Glomerular visceral epithelial cell (primary cell): Measurements from ENCODE around the gene ALDH3B1.

Experiments used
- DNase-seq: peaks from one replicate; pipeline ENCODE4 v3.0.0-alpha.2; 2016; ENCODE audit errors: extremely low spot score

Gene ALDH3B1

DNA sequence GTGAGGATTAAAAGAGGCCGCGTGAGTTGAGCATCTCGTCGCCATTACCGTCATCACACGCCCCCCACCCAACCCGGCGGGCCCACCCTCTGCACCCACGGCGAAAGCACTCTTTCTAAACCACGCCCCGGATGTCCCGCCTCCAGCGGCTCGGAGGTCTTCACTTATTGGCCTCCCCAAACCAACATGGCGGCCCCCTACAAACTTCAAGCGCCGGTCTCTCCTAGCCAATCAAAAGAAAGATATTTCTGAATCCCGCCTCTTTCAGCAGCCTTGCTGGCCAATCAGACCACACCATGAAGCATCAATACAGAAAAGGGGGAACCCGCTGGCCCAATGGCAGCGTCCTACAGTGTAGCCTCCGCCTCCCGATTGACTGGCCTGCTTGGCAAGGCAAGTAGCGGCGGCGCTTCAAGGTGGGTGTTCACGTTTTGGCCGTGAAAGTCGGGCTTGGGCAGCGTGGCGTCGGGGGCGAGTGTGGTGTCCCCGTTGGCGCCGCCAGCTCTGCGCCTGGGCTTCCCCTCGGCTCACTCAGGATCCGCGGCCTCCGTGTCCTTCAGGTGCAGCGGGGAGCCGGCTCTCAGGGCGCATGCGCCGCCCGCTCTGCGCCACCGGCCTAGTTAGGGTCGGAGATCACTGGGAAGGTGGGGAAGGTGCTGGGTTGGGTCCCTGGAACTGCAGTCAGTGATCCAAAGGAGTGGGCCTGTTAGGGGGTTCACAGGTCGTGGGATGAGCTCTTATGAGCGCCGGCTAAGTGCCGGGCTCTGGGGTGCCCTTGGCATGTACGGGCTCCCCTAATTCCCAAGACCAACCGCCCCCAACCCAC lies 20.4 kb downstream of the ALDH3B1 start, which contains the start of gene NDUFS8:
NDUFS8 (plus strand) TSS at position 364 of the 826 bp plus-strand sequence. CDS start 1,471 bp downstream, outside the sequence.
- peak; percentile 99 for DNase-seq

DNA sequence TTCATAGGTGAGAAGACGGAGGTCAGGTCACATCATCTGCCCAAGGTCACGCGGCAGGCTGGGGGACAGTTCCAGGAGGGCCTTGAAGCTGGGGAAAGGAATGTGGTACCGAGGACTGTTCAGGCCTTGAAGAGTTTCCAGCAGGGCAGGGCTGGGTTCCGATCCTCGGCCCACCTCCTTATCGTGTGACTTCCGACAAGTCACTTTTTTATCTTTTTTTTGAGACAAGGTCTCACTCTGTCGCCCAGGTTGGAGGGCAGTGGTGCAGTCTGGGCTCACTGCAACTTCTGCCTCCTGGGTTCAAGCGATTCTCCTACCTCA lies 21.0 kb downstream of the ALDH3B1 start:
- no peak for DNase-seq

DNA sequence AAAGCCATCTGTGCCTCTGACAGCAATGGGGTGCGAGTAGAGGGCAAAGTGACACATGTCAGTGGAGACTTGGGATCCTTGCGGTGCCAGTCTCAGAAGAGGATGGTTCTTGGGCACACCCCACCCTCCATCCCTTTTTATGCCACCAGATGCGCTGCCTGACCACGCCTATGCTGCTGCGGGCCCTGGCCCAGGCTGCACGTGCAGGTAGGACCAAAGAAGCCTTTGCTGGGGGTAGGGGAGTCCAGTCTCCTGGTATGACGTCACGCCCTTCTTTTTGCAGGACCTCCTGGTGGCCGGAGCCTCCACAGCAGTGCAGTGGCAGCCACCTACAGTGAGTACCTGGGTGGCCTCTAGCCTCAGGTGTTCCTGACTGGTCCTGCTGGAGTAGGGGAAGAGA lies 21.9 kb downstream of the ALDH3B1 start:
- no peak for DNase-seq

DNA sequence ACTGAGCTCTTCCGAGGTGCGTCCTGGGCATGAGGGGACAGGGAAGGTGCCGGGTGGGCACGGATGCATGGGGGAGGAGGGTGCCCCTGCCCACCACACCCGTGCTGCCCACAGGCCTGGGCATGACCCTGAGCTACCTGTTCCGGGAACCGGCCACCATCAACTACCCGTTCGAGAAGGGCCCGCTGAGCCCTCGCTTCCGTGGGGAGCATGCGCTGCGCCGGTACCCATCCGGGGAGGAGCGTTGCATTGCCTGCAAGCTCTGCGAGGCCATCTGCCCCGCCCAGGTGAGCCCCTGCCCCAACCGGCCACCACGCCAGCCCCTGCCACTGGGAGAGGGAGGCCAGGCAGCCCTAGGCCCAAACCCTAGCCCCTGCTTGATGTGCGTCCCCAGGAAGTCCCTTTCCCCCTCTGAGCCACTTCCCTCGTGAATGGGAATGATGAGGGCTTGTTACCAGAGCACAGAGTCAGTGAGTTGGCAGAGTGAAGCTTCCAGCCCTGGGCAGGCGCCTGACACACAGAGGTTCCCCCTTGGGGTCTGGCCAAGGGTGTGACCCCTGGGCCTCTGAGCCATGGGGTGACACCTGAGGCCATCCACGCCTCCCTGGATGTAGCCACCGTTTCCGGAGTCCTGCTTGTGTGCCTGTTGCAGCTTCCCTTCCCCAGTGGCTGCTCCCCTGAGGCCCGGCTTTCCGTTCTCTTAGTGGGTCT lies 23.0 kb downstream of the ALDH3B1 start:
- DNase-seq: no peak

DNA sequence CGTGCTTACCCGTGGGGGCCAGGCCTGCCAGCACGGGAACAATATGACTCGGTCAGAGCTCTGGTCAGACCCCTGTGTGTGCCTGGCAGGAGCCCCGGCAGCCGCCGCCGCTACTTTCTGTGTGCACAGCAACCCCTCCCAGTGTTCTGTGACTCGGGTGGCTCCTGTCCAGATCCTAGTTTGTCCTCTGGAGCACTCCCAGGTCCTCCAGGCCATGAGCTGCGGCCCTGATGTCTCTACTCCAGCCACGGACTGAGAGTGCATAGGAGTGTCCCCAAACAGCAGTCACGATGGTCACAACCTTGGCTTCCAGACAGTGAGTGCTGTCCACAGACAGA lies 23.6 kb downstream of the ALDH3B1 start:
- no peak for DNase-seq

DNA sequence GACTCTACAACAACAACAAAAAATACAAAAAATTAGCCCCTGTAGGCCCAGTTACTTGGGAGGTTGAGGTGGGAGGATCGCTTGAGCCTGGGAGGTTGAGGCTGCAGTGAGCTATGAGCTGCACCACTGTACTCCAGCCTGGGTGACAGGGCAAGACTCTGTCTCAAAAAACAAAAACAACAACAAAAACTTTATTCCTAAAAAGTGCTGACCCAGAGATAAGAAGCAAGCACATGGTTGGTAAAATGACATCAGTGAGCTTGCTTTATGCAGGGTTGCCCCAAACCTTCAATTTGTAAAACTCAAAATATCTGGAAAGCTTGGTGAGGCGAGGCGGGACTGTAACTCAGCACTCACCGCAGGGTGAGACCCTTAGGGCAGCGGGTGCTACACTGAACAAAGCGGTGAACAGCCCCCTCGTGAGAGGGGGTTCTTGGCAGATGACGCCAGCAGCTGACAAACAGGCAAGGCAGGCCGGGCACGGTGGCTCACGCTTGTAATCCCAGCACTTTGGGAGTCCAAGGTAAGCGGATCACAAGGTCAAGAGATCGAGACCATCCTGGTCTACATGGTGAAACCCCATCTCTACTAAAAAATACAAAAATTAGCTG lies 25.2 kb downstream of the ALDH3B1 start:
- no peak for DNase-seq

DNA sequence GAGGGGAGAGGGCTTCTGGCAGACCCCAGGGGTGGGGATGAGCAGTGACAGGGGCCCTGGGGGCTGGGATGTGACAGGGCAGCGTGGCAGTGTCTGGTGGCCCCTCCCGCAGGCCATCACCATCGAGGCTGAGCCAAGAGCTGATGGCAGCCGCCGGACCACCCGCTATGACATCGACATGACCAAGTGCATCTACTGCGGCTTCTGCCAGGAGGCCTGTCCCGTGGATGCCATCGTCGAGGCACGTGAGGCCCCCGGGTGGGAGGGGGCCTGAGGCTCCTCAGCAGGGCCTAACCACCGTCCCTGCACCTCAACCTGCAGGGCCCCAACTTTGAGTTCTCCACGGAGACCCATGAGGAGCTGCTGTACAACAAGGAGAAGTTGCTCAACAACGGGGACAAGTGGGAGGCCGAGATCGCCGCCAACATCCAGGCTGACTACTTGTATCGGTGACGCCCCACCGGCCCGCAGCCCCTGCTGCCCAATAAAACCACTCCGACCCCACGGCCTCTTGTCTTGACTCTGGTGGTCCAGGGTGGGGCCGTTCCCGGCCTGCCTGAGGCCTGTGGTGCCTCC lies 26.1 kb downstream of the ALDH3B1 start:
- no peak for DNase-seq

DNA sequence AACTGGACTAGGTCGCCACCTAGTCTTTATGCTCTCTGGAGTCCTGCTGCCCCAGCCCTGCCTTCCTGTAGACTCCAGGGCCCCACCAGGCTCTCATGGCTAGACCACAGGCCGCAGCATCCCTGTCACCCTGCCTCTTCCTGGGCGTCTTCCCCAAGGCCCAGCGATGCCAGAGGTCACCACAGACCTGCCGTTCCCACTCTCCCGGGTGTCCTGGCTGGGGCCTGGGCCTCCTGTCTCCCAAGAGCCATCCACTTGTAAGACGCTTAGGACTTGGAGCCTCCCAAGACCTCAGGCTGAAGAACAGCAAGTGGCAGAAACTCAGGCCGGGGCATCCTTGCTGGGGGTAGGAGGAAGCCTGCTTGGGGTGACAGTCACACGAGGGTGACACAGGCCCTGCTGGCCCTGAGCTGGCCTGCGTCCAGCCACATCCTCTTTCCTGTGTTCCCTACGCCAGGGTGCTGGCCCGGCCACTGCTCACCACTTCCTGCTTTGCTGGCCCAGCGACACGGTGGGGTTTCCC lies 26.7 kb downstream of the ALDH3B1 start:
- no peak for DNase-seq

DNA sequence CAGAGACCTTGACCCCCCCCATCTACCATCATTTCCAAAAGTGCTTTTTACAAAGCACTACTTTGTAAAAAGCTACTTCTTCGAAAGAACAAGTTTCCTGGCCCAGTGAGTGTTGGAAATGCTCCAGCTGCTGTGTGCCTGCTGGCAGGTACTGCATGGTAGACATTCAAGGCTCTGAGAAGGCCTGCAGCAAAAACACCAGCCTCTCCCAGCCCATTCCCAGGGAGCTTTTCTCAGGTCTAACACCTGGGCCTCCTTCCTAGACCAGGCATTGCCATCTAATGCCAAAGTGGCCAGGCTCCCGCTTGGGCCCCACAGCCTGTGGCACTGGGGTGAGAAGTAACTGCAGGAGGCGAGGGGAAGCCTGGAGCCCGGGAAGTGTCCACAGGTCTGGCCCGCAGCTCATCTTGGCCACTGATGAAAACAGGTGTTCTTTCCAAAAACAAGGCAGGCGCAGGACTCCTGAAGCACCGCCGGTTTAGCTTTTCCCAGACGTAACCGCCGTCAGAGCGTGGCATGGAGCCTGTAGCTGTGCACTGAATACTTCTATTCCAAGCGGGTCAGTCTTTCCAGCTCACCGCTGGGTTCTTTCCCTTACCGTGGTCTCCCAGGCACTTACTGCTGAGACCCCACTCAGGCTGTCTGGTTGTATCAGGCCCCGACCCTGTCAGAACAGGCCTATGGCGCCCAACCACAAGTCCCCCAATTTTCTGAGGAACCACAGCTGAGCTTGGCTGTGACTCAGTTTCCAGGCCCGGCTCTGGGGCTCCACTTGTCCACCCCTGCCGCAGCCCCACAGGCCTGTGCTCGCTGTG lies 27.5 kb downstream of the ALDH3B1 start:
- no peak for DNase-seq

DNA sequence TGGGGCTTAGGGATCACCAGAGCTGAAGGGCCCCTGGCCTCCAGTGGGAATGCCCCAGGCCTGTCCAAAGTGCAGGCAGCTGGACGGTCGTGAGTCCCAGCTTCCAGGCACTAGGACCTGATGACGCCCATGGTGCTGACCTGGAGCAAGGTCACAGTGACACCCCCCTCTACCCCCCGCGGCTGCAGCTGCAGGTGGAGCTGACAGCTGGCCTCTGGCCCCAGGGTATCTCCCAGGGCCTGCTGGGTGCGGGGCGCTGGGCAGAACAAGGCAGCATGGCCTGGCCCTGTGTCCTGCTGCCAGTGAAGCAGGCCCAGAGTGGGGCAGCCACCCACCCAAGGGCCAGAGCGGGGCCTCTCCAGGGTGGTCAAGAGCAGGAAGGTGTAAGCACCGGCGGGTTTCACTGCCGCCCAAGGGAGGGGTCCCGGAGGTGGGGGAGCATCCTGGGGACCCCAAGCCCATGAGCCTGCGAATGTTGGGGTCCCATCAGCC lies 28.1 kb downstream of the ALDH3B1 start:
- no peak for DNase-seq

DNA sequence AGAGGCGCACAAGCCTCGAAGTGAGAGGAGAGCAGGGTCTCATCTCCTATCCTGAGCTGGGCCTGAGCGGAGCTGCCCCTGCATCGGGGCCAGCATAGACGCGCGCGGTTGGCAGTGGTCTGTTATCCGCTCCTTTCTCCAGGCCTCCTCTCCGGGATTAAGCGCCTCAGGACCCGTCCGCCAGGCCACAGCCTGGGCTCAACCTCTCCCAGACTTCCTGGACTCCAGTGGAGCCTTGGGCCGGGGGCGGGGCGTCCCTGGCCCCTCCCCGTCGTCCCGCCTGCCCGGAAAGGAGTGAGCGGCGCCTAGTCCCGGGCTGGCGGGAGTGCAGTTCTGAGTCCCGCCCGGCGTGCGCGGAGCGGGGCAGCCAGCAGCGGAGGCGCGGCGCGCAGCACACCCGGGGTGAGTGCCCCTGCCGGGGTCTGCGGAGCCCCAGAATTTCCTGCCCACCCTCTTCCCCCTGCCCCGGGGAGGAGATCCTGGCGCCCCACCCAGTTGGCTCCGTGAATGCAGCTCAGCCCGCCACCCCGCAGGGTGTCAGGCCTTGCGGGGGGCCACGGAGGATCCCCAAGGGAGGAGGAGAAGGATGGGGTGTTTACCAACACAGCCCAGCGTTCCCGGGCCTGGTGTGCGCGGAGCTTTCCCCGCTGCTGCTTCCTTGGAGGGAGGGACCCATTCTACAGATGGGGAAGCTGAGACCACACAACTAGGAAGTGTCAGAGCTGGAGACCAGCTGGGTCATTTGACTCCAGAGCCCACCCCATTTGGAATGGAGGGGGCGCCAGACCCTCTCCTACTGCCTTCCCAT lies 28.8 kb downstream of the ALDH3B1 start, which contains the start of gene TCIRG1:
TCIRG1 (plus strand) TSS at position 308 of the 808 bp plus-strand sequence. CDS start 2,247 bp downstream, outside the sequence.
- DNase-seq: peak; percentile 80

DNA sequence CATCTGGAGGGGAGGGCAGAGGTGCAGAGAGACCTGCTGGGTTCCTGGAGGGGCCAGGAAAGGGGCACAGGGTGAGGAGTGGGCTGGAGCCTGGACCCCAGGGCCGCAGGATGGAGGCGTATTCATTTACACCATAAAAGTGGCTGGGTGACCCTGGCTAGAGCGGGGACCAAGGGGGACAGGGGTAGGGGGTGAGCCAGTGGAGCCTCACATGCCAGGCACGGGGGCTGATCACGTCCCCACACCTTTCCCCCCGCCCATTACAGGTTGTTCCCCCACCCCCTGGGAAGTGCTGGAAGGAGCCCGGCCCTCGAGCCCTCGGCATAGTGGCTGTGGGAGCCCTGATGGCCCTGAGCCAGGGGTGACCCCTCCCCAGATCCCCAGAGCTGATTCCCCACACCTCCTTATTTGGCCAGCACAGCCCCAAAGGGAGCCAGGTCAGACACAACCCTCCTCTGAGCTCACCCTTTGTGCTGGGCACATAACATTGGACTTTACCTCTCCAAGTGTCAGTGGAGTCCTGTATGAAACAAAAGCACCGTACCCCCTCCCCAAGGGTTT lies 29.5 kb downstream of the ALDH3B1 start:
- no peak for DNase-seq

DNA sequence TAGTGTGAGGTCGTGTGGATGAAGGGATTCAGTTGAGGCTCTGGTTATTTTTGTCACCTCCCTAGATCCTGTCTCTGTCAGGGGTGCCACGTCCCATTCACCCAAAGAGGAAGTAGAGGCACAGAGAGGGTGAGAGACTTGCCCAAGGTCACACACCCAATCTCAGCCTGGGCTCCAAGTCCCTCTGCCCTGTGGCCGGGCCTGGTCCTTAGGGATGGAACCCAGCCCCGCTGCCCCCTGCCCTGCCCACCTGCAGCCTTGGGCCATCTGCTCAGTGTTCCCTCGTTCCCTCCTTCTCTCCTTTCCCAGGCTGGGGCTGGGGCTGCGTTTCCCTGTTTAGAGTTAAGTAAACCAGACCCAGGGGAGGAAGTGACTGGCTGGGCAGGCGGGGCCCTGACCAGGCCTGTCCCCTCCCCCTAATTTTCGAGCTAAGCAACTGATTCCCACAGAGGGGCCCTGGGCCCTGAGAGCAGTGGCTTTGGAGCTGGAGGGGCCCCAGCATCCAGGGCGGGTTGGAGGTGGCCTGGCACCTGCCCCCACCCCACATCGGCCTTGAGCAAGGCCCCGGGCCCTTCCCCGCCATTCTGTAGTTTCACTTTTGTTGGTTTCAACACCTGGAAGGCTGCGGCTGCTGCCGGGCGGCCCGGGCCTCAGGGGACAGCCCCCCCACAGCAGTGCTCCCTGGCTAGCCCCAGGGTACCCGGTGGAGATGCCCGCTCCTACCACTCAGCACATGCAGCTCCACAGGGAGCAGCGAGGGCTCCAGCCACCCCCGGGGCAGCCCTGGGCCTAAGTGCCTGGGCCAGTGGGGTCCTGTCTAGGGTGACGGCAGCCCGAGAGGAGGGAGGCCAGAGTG lies 30.2 kb downstream of the ALDH3B1 start:
- DNase-seq: peak; percentile 55

DNA sequence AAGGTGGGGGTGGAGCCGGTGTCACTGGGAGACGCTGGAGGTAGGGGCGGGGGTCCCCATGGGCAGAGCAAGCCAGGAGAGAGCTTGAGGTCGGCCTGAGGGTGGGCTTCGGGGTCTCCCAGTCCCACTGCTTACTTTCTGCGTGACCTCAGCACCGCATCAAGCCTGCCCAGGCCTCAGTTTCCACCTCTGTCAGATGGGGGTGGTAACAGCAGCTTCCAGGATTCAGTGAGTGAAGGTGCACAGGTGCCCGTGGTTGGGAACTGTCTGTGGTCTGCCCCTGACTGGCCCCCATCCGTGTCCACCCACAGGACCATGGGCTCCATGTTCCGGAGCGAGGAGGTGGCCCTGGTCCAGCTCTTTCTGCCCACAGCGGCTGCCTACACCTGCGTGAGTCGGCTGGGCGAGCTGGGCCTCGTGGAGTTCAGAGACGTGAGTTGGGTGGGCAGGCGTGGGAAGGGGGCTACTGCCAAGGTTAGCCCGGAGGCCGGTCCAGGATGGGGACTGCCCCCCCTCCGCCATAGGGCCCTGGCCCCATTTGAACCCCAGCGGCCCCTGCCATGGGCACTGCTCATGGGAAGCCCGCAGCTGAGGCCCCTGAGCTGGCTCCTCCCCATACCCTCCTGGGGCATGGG lies 30.9 kb downstream of the ALDH3B1 start:
- DNase-seq: no peak

DNA sequence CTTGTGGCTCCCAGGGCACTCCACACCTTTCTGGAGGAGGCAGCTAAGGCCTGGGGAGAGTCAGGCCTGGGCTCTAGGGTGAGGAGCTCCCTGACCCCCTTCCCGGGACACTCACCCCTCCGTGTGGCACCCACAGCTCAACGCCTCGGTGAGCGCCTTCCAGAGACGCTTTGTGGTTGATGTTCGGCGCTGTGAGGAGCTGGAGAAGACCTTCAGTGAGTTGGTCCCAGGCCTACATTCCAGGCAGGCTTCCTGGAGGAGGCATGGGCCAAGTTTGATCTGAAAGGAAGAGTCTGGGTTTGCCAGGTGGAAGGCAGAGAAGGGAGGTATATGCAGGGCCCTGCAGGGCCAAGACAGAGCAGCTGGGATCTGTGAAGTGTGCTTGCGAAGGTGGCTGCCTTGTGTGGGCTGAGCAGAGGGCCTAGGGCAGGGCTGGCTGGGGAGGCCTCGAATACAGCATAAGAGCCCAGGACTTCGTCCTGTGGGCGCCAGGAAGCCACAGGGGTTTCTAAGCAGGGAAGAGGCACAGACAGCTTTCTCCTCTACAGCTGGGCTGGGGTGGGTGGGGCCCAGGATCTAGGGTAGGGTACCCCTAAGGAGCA lies 31.6 kb downstream of the ALDH3B1 start:
- DNase-seq: no peak

DNA sequence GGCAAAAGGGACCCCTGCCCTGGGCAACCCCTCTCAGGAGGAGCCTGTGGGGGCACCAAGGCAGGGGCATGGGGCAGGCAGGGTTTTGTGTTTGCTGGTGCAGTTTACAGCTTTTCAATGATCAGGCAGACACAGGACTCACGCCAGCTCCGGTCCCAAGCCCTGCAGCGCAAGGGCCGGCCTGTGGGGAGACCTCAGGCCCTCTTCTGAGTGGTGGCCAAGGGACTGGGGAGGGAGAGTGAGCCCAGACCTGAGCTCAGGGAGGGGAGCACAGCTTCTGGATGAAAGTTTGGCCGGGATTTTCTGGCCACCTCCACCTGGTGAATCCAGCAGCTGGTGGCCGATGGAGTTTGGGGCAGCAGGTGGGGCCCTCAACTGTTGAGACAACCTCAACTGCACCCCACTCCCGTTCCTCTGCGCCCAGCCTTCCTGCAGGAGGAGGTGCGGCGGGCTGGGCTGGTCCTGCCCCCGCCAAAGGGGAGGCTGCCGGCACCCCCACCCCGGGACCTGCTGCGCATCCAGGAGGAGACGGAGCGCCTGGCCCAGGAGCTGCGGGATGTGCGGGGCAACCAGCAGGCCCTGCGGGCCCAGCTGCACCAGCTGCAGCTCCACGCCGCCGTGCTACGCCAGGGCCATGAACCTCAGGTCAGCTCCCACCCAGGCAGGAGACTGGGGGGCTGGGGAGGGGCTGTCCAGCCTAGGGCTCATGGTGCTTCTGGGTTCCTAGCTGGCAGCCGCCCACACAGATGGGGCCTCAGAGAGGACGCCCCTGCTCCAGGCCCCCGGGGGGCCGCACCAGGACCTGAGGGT lies 32.3 kb downstream of the ALDH3B1 start:
- DNase-seq: no peak

DNA sequence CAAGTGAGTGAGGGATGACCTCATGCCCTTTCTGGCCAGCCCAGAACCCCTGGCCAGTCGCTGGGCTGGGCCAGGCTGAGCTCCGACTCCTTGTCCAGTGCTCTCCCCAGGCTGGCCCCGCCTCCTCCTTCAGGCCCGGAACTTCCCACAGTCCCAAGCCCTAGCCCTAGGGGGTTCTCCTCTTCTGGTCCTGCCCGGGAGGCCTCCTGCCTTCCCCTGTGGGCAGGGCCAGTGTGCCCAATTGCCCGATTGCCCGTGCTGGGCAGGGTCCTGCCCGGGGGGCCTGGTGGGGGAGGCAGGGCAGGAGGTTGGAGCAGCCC lies 32.9 kb downstream of the ALDH3B1 start:
- no peak for DNase-seq
